ENCODE data around the gene NANP. TPM values are rescaled to one million over a fixed set of nuclear protein-coding genes. Genes with fewer than 3 reads are reported as not detected.
"Not testable (repeated sequence)": the region's sequence is repeated elsewhere in the genome, so short reads cannot be mapped to it uniquely, and the experiment has no call there.

NANP gene
- total RNA-seq, 1 donor = 11.2 TPM

GRCh38 chr20:25606094-25606695 is 17.6 kb downstream of the NANP start:
- H3K9me3 ChIP-seq (ENCODE audit: low read depth, low read length) = no peaks in the 10 kb centered on the region
- H3K4me2 ChIP-seq (ENCODE audit: insufficient read depth, low read length) = no peak overlapping the region
- no peak for DNase-seq (ENCODE audit: insufficient read length, low spot score, missing footprints)
- H3K4me3 ChIP-seq (ENCODE audit: insufficient read depth, low read length) = no peak overlapping the region
- H3K27me3 ChIP-seq (ENCODE audit: insufficient read depth, low read length) = no peaks in the 10 kb centered on the region
- no peak for TF ChIP-seq CTCF (IDR thresholded peaks at IDR 0.05; ENCODE audit: extremely low read depth, low read depth, low read length)
- no peak overlapping the region for H3K27ac ChIP-seq (ENCODE audit: low read depth, low read length)
- no peaks in the 10 kb centered on the region for H3K36me3 ChIP-seq (ENCODE audit: insufficient read depth, low read length)
- no peak overlapping the region for H2AFZ ChIP-seq (ENCODE audit: low read length)
- H4K20me1 ChIP-seq (ENCODE audit: insufficient read depth, low read length) = no peaks in the 10 kb centered on the region
- peaks cover 3% of the 10 kb centered on the region for H3K79me2 ChIP-seq (ENCODE audit: insufficient read depth, low read length)
- no peaks in the 10 kb centered on the region for H3K4me1 ChIP-seq (ENCODE audit: insufficient read depth, low read length)

- Histone ChIP-seq H3K36me3 (ENCODE audit: insufficient read depth, low read length) (no peaks in the 10 kb centered on the region), H3K4me3 (ENCODE audit: insufficient read depth, low read length) (no peak overlapping the region), H3K79me2 (ENCODE audit: insufficient read depth, low read length) (peaks cover 3% of the 10 kb centered on the region), H3K4me2 (ENCODE audit: insufficient read depth, low read length) (no peak overlapping the region), H3K9me3 (ENCODE audit: low read depth, low read length) (no peaks in the 10 kb centered on the region), H2AFZ (ENCODE audit: low read length) (no peak overlapping the region), H3K4me1 (ENCODE audit: insufficient read depth, low read length) (peaks cover 10% of the 10 kb centered on the region), H4K20me1 (ENCODE audit: insufficient read depth, low read length) (no peaks in the 10 kb centered on the region), H3K27ac (ENCODE audit: low read depth, low read length) (no peak overlapping the region), H3K27me3 (ENCODE audit: insufficient read depth, low read length) (no peaks in the 10 kb centered on the region)
- TF ChIP-seq CTCF (IDR thresholded peaks at IDR 0.05; ENCODE audit: extremely low read depth, low read depth, low read length) = no peak
- no peak for DNase-seq (ENCODE audit: insufficient read length, low spot score, missing footprints)
Measured at GRCh38 chr20:25605148-25605547, 18.7 kb downstream of the NANP start.

GRCh38 chr20:25604611-25605010 is 19.2 kb downstream of the NANP start:
- H4K20me1 ChIP-seq (ENCODE audit: insufficient read depth, low read length) = no peaks in the 10 kb centered on the region
- H3K79me2 ChIP-seq (ENCODE audit: insufficient read depth, low read length) = no peaks in the 10 kb centered on the region
- no peaks in the 10 kb centered on the region for H3K9me3 ChIP-seq (ENCODE audit: low read depth, low read length)
- no peaks in the 10 kb centered on the region for H3K36me3 ChIP-seq (ENCODE audit: insufficient read depth, low read length)
- no peak overlapping the region for H3K27ac ChIP-seq (ENCODE audit: low read depth, low read length)
- no peak overlapping the region for H3K4me3 ChIP-seq (ENCODE audit: insufficient read depth, low read length)
- no peak overlapping the region for H3K4me2 ChIP-seq (ENCODE audit: insufficient read depth, low read length)
- no peaks in the 10 kb centered on the region for H3K27me3 ChIP-seq (ENCODE audit: insufficient read depth, low read length)
- TF ChIP-seq CTCF (IDR thresholded peaks at IDR 0.05; ENCODE audit: extremely low read depth, low read depth, low read length) = no peak
- H3K4me1 ChIP-seq (ENCODE audit: insufficient read depth, low read length) = peaks cover 10% of the 10 kb centered on the region
- DNase-seq (ENCODE audit: insufficient read length, low spot score, missing footprints) = no peak
- no peak overlapping the region for H2AFZ ChIP-seq (ENCODE audit: low read length)

- H3K79me2 ChIP-seq (ENCODE audit: insufficient read depth, low read length); DNase-seq (ENCODE audit: insufficient read length, low spot score, missing footprints); H4K20me1 ChIP-seq (ENCODE audit: insufficient read depth, low read length): not testable (repeated sequence)
Measured at GRCh38 chr20:25602914-25603309, 20.9 kb downstream of the NANP start.

GRCh38 chr20:25602191-25602913 is 21.5 kb downstream of the NANP start:
- not testable (repeated sequence) for H3K4me2 ChIP-seq (ENCODE audit: insufficient read depth, low read length); H3K27ac ChIP-seq (ENCODE audit: low read depth, low read length); H3K27me3 ChIP-seq (ENCODE audit: insufficient read depth, low read length); H3K4me3 ChIP-seq (ENCODE audit: insufficient read depth, low read length); H4K20me1 ChIP-seq (ENCODE audit: insufficient read depth, low read length); H3K9me3 ChIP-seq (ENCODE audit: low read depth, low read length); H2AFZ ChIP-seq (ENCODE audit: low read length); H3K36me3 ChIP-seq (ENCODE audit: insufficient read depth, low read length); DNase-seq (ENCODE audit: insufficient read length, low spot score, missing footprints); H3K79me2 ChIP-seq (ENCODE audit: insufficient read depth, low read length)
- H3K4me1 ChIP-seq (ENCODE audit: insufficient read depth, low read length) = peaks cover 10% of the 10 kb centered on the region

More at GRCh38 chr20:25602914-25603309, 20.9 kb downstream of the NANP start:
- not testable (repeated sequence) for H3K36me3 ChIP-seq (ENCODE audit: insufficient read depth, low read length); H3K4me3 ChIP-seq (ENCODE audit: insufficient read depth, low read length); H3K27ac ChIP-seq (ENCODE audit: low read depth, low read length); H3K27me3 ChIP-seq (ENCODE audit: insufficient read depth, low read length); H3K4me2 ChIP-seq (ENCODE audit: insufficient read depth, low read length); H3K9me3 ChIP-seq (ENCODE audit: low read depth, low read length); H2AFZ ChIP-seq (ENCODE audit: low read length)
- peaks cover 10% of the 10 kb centered on the region for H3K4me1 ChIP-seq (ENCODE audit: insufficient read depth, low read length)
